ENCODE results near the gene LIMA1.

Gene LIMA1

GRCh38 chr12:50214018-50214417, 69.3 kb downstream of the LIMA1 start:
- no peak for ATAC-seq
- TF ChIP-seq GLIS3 (CRISPR knock-in tag; IDR thresholded peaks at IDR 0.05) (no peak), ZNF565 (CRISPR knock-in tag; conservative IDR thresholded peaks at IDR 0.05; ENCODE audit: low read depth) (no peak), TCF4 (CRISPR knock-in tag; IDR thresholded peaks at IDR 0.05; ENCODE audit: borderline replicate concordance) (no peak), BACH2 (CRISPR knock-in tag; IDR thresholded peaks at IDR 0.05; ENCODE audit: borderline replicate concordance) (no peak), PPARA (CRISPR knock-in tag; IDR thresholded peaks at IDR 0.05; ENCODE audit: borderline replicate concordance) (no peak), PATZ1 (CRISPR knock-in tag; IDR thresholded peaks at IDR 0.05; ENCODE audit: borderline replicate concordance) (no peak), CREB5 (CRISPR knock-in tag; IDR thresholded peaks at IDR 0.05; ENCODE audit: low read depth) (no peak), ZNF8 (CRISPR knock-in tag; IDR thresholded peaks at IDR 0.05) (no peak), ARNTL (CRISPR knock-in tag; IDR thresholded peaks at IDR 0.05; ENCODE audit: borderline replicate concordance, low read depth) (no peak), ZFP30 (CRISPR knock-in tag; IDR thresholded peaks at IDR 0.05) (no peak), POU6F1 (CRISPR knock-in tag; IDR thresholded peaks at IDR 0.05; ENCODE audit: borderline replicate concordance, low read depth) (no peak), ZFP3 (CRISPR knock-in tag; IDR thresholded peaks at IDR 0.05) (no peak), OSR1 (CRISPR knock-in tag; IDR thresholded peaks at IDR 0.05) (no peak)

GRCh38 chr12:50213439-50213838, 69.9 kb downstream of the LIMA1 start:
- TF ChIP-seq CSRNP3 (CRISPR knock-in tag; IDR thresholded peaks at IDR 0.05) (no peak), PPARA (CRISPR knock-in tag; IDR thresholded peaks at IDR 0.05; ENCODE audit: borderline replicate concordance) (no peak), ZNF70 (CRISPR knock-in tag; IDR thresholded peaks at IDR 0.05) (no peak), ISL1 (CRISPR knock-in tag; IDR thresholded peaks at IDR 0.05) (no peak), ZFP3 (CRISPR knock-in tag; IDR thresholded peaks at IDR 0.05) (no peak), CREB5 (CRISPR knock-in tag; IDR thresholded peaks at IDR 0.05; ENCODE audit: low read depth) (no peak), ZNF565 (CRISPR knock-in tag; conservative IDR thresholded peaks at IDR 0.05; ENCODE audit: low read depth) (no peak), BACH2 (CRISPR knock-in tag; IDR thresholded peaks at IDR 0.05; ENCODE audit: borderline replicate concordance) (no peak), PATZ1 (CRISPR knock-in tag; IDR thresholded peaks at IDR 0.05; ENCODE audit: borderline replicate concordance) (no peak), ZC3H10 (CRISPR knock-in tag; IDR thresholded peaks at IDR 0.05) (no peak), OSR1 (CRISPR knock-in tag; IDR thresholded peaks at IDR 0.05) (no peak), TOX (CRISPR knock-in tag; IDR thresholded peaks at IDR 0.05; ENCODE audit: borderline replicate concordance) (no peak), SNAI2 (CRISPR knock-in tag; IDR thresholded peaks at IDR 0.05) (no peak), ESRRG (CRISPR knock-in tag; IDR thresholded peaks at IDR 0.05) (no peak)
- no peak for ATAC-seq

GRCh38 chr12:50212071-50212467, 71.3 kb downstream of the LIMA1 start:
- ATAC-seq = 0 out of 3 replicates have a peak, but pooled peaks have one; percentile 7
- TF ChIP-seq ZC3H10 (CRISPR knock-in tag; IDR thresholded peaks at IDR 0.05) = no peak
- TF ChIP-seq TOX (CRISPR knock-in tag; IDR thresholded peaks at IDR 0.05; ENCODE audit: borderline replicate concordance) = no peak
- TF ChIP-seq CREB5 (CRISPR knock-in tag; IDR thresholded peaks at IDR 0.05; ENCODE audit: low read depth) = no peak
- no peak for TF ChIP-seq SNAI2 (CRISPR knock-in tag; IDR thresholded peaks at IDR 0.05)
- no peak for TF ChIP-seq PATZ1 (CRISPR knock-in tag; IDR thresholded peaks at IDR 0.05; ENCODE audit: borderline replicate concordance)
- TF ChIP-seq RARB (CRISPR knock-in tag; IDR thresholded peaks at IDR 0.05) = no peak
- TF ChIP-seq ARNTL (CRISPR knock-in tag; IDR thresholded peaks at IDR 0.05; ENCODE audit: borderline replicate concordance, low read depth) = no peak
- TF ChIP-seq ZNF8 (CRISPR knock-in tag; IDR thresholded peaks at IDR 0.05) = no peak
